ENCODE results near the gene GPR55.

GRCh38 chr2:230946429-230947234, 21.6 kb upstream of the GPR55 start:
- no peak for TF ChIP-seq CTCF (IDR thresholded peaks at IDR 0.05; ENCODE audit: insufficient read depth, low read length)
- TF ChIP-seq GABPA (IDR thresholded peaks at IDR 0.05; ENCODE audit: low read depth): no peak
- TF ChIP-seq POLR2AphosphoS5 (IDR thresholded peaks at IDR 0.05; ENCODE audit: low read depth): no peak

All from HL-60 (cell line).